GM21717 (cell line): ENCODE results near the gene UBE2C.
A peak's percentile ranks its signal among the peaks of the same experiment; 100 is the strongest.
"Not testable (repeated sequence)": the region's sequence is repeated elsewhere in the genome, so short reads cannot be mapped to it uniquely, and the experiment has no call there.

Experiments
- ATAC-seq: cut with Tn5 transposase; IDR thresholded peaks from one replicate; pipeline ENCODE4 v1.9.1; 2021; ENCODE audit warnings: mild to moderate bottlenecking, moderate library complexity; ENCODE audit not compliant: unreplicated experiment

UBE2C gene

GRCh38 chr20:45829673-45830106 lies 17.2 kb downstream of the UBE2C start:
- not testable (repeated sequence) for ATAC-seq

GRCh38 chr20:45832619-45833018 lies 20.2 kb downstream of the UBE2C start:
- ATAC-seq: no peak

DNA sequence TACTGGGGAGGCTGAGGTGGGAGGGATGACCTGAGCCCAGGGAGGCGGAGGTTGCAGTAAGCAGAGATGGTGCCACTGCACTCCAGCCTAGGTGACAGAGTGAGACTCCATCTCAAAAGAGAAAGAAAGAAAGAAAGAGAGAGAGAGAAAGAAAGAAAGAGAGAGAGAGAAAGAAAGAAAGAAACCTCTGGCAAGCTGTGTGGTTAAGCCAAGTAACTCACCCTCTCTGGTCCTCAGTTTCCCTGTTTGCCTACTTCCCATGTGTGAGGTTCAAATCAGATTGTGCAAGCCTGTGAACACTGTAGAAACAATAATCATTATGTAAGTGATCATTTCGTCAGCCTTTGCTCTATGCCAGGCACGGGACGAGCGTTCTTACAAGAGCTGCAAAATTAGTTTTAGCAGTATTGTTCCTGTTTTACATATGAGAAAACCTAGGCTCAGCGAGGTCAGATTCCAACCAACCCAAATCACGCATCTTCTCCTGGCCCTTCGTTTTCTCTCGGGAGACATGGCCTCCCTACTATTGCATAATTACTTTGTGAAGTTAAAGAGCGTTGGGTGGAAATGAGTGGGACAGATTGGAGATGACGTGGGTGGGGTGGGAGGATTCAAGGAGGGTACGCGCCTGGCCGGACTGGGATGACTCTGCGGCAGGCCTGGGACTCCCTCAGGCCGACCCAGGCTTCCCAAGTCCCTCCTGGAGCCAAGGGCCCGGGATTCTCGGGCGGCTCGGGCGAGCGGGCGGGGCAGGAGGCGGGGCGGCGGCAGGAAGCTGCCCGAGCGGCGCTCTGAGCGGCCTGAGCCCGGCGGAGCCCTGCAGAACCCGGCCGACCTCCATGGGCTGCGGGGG lies 20.8 kb downstream of the UBE2C start, which contains the start of gene SNX21:
Gene SNX21 (plus strand): TSS at position 770 of the 853 bp plus-strand sequence. CDS start 121 bp downstream, outside the sequence.
- ATAC-seq: peak; percentile 50

DNA sequence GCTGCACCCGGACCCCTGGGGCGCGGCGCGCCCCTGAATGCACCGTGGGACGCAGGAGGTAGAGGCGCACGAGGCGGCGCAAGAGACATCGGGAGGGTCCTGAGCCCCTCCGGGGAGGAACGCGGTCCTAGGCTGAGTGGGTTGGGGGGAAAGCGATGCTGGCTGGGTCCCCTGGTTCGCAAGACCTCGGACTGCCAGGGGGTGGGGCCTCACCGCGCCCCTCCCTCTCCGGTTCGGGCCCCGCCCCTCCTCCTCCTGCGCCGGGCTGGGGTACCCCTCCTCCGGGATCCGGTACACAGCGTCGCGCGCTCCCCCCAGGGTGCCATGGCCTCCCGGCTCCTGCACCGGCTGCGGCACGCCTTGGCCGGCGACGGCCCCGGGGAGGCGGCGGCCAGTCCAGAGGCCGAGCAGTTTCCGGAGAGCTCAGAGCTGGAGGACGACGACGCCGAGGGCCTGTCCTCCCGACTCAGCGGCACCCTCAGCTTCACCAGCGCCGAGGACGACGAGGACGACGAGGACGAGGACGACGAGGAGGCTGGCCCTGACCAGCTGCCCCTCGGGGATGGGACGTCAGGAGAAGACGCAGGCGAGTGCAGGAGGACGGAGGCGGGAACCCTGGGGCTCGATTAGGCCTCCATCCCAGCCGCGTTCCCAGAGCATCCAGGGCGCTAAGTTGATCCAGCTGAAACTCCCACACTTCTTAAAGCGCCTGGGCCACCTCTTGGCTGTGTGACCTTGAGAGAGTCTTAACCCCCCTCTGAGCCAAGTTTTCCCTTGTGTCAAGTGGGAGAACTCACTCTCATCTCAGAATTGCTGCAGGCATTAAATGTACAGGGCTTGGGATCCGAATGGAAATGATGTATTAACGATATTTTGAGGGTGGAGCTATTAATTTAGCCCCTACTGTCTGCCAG lies 21.7 kb downstream of the UBE2C start:
- ATAC-seq: peak; percentile 52

GRCh38 chr20:45834797-45835161 lies 22.3 kb downstream of the UBE2C start:
- ATAC-seq: no peak

DNA sequence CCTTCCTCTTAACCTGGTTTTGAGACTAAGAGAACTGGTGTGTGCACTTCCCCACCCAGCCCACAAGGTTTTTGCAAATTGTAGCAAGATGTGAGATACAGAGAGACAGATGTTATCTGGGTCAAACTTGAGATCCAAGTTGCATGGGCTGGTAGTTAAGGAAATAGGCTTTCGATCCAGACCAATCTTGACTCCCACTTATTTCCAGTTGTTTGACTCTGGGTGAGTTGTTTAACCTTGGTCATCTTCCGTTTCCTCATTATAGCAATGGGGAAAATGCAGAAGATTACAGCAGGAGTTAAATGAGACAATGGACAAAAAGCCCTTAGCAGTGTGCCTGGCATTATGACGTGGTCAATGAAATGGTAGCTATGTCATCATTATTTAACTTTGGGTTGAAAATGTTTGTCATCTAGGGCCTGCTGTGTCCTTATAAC lies 22.9 kb downstream of the UBE2C start:
- no peak for ATAC-seq

- ATAC-seq: no peak
Observed at GRCh38 chr20:45835825-45836224, 23.4 kb downstream of the UBE2C start.

DNA sequence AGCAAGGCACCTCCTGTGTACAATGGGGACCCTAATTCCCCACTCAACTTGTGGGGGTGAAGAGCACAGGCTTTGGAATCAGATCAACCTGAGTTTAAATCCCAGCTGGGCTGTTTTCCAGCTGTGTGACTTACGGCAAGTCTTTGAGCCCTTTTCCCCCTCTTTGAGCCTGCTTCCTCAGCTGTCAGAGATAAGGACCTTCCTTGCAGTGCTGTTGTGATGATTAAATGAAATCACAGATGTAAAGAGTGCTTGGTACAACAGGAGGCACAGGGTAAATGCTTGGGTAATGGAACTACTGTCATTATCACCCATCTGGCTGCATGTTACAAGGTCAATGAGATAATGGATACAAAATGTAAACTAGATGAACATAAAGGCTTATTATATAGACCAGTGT lies 24.4 kb downstream of the UBE2C start:
- ATAC-seq: no peak

GRCh38 chr20:45840700-45841198 lies 28.3 kb downstream of the UBE2C start:
- ATAC-seq: no peak

GRCh38 chr20:45841407-45842129 lies 29.1 kb downstream of the UBE2C start:
- ATAC-seq: no peak

DNA sequence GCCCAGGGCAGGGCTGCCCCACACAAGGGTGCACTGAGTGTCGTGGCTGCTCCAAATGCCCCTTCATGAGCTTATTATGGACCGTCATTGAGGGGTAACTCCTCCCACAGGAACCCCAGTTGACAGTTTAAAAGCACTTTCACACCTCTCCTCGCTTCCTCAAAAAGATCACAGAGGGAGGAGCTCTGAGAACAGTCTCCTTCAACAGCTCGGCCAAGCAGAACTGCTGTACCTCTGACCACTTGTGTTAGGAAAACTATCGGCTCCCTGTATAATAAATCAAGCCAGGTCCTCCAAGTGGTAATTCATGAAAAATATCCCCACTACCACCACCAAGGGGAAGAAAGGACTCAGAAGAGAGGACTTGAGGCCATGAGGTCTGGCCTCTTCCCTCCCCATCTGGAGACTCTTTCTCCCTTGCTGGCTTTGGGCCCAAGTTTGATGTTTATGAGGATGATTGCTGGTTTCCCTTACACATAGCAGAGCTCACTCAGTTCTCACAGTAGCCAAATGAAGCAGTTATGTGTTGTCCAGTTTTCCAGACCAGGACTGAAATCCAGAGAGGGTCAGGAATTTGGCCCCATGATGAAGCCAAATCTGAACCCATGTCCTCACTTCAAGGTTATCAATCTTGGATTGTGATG lies 29.8 kb downstream of the UBE2C start:
- ATAC-seq: no peak

GRCh38 chr20:45843506-45843905 lies 31.1 kb downstream of the UBE2C start:
- ATAC-seq: no peak

DNA sequence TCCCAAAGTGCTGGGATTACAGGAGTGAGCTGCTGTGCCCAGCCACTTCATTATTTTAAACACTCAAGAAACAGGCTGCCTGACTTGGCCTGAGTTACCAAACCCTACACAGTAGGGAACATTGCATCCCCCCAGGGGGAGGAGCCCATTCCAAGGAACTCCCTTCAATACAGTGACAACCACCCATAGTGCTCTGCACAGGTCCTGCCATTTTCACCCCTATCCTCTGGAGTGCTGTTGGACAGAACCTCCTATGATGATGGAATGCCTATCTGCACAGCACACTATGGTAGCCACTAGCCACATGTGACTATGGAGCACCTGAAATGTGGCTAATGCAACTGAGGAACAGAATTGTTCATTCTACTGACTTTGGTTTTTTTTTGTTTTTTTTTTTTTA lies 33.0 kb downstream of the UBE2C start:
- ATAC-seq: no peak

DNA sequence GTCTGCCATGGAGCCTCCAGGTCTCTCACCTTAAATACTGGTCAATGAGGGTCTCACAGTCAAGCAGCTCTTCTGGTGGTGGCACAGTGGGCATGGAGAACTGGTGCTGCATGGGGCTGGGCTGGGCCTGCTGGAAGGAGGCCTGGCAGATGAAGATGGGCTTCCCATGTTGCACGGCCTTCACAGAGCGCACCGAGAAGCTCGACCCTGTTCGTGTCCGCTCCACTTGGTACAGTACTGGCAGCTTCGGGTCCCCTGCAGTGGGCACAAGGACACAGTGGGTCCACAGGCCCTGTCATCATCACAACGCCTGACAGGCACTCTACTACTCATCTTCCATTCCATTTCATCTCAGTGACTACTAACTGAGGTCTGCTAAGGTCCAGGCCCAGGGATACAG lies 36.0 kb downstream of the UBE2C start:
- no peak for ATAC-seq

DNA sequence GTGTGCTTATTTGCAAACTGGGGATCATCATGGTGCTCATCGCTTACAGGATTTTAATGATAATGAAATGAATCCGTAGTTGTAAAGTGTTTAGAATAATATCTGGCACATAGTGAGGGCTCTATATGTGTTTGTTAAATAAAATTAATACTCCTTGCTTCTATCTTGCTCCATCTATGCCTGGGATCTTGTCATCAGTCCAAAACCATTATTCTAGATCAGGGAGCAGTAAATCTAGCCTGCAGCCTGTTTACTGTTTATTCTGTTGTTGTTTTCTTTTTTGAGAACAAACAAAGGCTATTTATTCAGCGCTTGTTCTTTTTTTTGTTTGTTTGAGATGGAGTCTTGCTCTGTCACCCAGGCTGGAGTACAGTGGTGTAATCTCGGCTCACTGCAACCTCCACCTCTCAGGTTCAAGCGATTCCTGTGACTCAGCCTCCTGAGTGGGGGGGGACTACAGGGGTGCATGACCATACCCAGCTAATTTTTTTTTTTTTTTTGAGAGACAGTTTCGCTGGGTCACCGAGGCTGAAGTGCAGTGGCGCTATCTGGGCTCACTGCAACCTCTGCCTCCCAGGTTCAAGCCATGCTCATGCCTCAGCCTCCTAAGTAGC lies 36.6 kb downstream of the UBE2C start:
- ATAC-seq: no peak

DNA sequence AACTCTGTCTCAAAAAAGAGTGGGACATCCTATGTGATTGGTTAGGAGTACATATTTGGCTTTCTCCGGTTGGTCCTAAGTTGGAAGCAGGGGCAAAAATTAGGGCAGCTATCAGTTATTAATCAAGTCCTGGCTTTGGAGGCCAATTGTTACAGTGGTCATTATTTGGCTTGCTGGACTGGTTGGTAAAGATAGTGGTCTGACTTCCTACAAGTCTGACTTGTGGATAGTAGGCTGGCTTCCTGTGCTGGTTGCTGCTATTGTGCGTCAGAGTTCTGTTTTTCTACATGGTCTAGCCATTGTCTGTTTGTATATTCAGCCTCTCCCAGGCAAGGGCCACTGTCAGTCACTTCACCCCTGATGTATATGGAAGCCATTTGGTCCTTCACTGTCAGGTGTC lies 37.8 kb downstream of the UBE2C start:
- ATAC-seq: no peak

- ATAC-seq: no peak
Observed at GRCh38 chr20:45850926-45851325, 38.5 kb downstream of the UBE2C start.

GRCh38 chr20:45851501-45851900 lies 39.1 kb downstream of the UBE2C start:
- ATAC-seq: no peak

DNA sequence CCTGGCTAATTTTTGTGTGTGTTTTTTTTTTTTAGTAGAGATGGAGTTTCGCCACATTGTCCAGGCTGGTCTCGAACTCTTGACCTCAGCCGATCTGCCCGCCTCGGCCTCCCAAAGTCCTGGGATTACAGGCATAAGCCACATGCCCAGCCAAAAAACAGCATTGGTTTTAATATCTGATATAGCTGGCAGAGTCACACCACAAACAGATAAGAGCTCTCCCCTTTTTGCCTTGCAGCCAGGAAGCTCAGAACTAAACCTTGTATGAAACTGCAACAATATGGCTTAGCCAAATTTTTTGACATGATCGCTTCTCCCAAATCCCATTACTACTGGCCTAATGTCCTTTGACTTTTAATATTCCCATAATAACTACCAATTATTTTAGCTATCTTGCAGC lies 39.9 kb downstream of the UBE2C start:
- ATAC-seq: no peak

- ATAC-seq: no peak
Observed at GRCh38 chr20:45853484-45853883, 41.0 kb downstream of the UBE2C start.
